ENCODE data around the gene ALPI. TPM values are rescaled to one million over a fixed set of nuclear protein-coding genes. Genes with fewer than 3 reads are reported as not detected.

The ALPI gene
- total RNA-seq, 1 experiment from 2014 or later: not detected

GRCh38 chr2:232502911-232503808 is 47.2 kb downstream of the ALPI start:
- BruUV-seq (replicated peaks): no TSS peak
- TF ChIP-seq, protein P1, sequence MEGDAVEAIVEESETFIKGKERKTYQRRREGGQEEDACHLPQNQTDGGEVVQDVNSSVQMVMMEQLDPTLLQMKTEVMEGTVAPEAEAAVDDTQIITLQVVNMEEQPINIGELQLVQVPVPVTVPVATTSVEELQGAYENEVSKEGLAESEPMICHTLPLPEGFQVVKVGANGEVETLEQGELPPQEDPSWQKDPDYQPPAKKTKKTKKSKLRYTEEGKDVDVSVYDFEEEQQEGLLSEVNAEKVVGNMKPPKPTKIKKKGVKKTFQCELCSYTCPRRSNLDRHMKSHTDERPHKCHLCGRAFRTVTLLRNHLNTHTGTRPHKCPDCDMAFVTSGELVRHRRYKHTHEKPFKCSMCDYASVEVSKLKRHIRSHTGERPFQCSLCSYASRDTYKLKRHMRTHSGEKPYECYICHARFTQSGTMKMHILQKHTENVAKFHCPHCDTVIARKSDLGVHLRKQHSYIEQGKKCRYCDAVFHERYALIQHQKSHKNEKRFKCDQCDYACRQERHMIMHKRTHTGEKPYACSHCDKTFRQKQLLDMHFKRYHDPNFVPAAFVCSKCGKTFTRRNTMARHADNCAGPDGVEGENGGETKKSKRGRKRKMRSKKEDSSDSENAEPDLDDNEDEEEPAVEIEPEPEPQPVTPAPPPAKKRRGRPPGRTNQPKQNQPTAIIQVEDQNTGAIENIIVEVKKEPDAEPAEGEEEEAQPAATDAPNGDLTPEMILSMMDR (IDR thresholded peaks at IDR 0.05; ENCODE audit: unreplicated experiment): no peak
- peak; percentile 23 for DNase-seq
- Mint-ChIP-seq H3K4me1 (ENCODE audit: low read depth, unreplicated experiment) (no peaks in the 10 kb centered on the region), H3K27ac (ENCODE audit: unreplicated experiment) (no peak overlapping the region), H3K27me3 (ENCODE audit: unreplicated experiment) (peaks cover 82% of the 10 kb centered on the region), H3K36me3 (ENCODE audit: insufficient read depth, unreplicated experiment) (no peaks in the 10 kb centered on the region), H3K9me3 (ENCODE audit: low read depth, unreplicated experiment) (no peaks in the 10 kb centered on the region), H3K4me3 (ENCODE audit: low read depth, unreplicated experiment) (peak overlapping the region; percentile 53)
- intact Hi-C loops (cut with micrococcal nuclease; ENCODE audit: unreplicated experiment): no loop called here
- CTCF ChIA-PET: interaction anchor here (0.5 kb wide), 1 partner anchor 1256 kb away, joined by 3 read pairs; no protein-coding TSS in a partner anchor

GRCh38 chr2:232503809-232504323 is 47.9 kb downstream of the ALPI start:
- peaks cover 82% of the 10 kb centered on the region for H3K27me3 Mint-ChIP-seq (ENCODE audit: unreplicated experiment)
- H3K27ac Mint-ChIP-seq (ENCODE audit: unreplicated experiment): no peak overlapping the region
- peak overlapping the region; percentile 53 for H3K4me3 Mint-ChIP-seq (ENCODE audit: low read depth, unreplicated experiment)
- CTCF ChIA-PET: interaction anchor here (0.5 to 1.0 kb wide), 2 partner anchors 11 to 1257 kb away, joined by 3 read pairs; no protein-coding TSS in a partner anchor
- intact Hi-C loops (cut with micrococcal nuclease; ENCODE audit: unreplicated experiment): no loop called here
- TF ChIP-seq, protein P1 (IDR thresholded peaks at IDR 0.05; ENCODE audit: unreplicated experiment): no peak
- DNase-seq: no peak
- H3K9me3 Mint-ChIP-seq (ENCODE audit: low read depth, unreplicated experiment): no peaks in the 10 kb centered on the region
- no TSS peak for BruUV-seq (replicated peaks)
- no peaks in the 10 kb centered on the region for H3K4me1 Mint-ChIP-seq (ENCODE audit: low read depth, unreplicated experiment)
- H3K36me3 Mint-ChIP-seq (ENCODE audit: insufficient read depth, unreplicated experiment): no peaks in the 10 kb centered on the region

GRCh38 chr2:232504438-232504837 is 48.5 kb downstream of the ALPI start:
- H3K27me3 Mint-ChIP-seq (ENCODE audit: unreplicated experiment): peaks cover 82% of the 10 kb centered on the region
- no peak overlapping the region for H3K27ac Mint-ChIP-seq (ENCODE audit: unreplicated experiment)
- no TSS peak for BruUV-seq (replicated peaks)
- H3K4me3 Mint-ChIP-seq (ENCODE audit: low read depth, unreplicated experiment): no peak overlapping the region
- no peak for DNase-seq
- H3K36me3 Mint-ChIP-seq (ENCODE audit: insufficient read depth, unreplicated experiment): no peaks in the 10 kb centered on the region
- CTCF ChIA-PET: interaction anchor here (1.0 kb wide), 1 partner anchor 10 kb away, joined by 3 read pairs; no protein-coding TSS in a partner anchor
- intact Hi-C loops (cut with micrococcal nuclease; ENCODE audit: unreplicated experiment): no loop called here
- TF ChIP-seq, protein P1 (IDR thresholded peaks at IDR 0.05; ENCODE audit: unreplicated experiment): no peak
- H3K4me1 Mint-ChIP-seq (ENCODE audit: low read depth, unreplicated experiment): no peaks in the 10 kb centered on the region
- H3K9me3 Mint-ChIP-seq (ENCODE audit: low read depth, unreplicated experiment): no peaks in the 10 kb centered on the region

DNA sequence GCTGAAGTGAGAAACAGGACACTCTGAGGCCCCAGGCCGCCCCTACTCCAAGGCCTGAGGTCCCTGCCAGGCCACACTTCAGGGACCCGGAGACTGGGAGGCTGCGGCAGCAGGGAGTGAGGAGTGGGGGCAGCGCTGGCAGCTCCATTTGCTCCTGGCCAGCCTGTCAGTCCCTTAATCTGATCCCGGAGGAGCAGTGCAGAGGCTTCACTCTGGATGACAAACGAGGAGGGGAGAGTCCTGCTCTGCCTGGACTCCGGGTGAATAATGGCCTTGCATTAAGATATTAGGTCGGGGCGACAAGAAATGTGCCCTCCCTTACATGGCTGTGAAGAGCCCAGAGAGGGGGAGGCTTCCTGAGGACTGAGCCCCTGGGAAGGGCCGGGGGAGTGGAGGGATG is 49.9 kb downstream of the ALPI start:
- Mint-ChIP-seq H3K27me3 (ENCODE audit: unreplicated experiment) (peaks cover 79% of the 10 kb centered on the region), H3K27ac (ENCODE audit: unreplicated experiment) (no peak overlapping the region)
- CTCF ChIA-PET: no interaction called here

More for the DNA sequence above, 49.9 kb downstream of the ALPI start:
- TF ChIP-seq, protein P1 (IDR thresholded peaks at IDR 0.05; ENCODE audit: unreplicated experiment): no peak
- BruUV-seq (replicated peaks): no TSS peak
- H3K4me1 Mint-ChIP-seq (ENCODE audit: low read depth, unreplicated experiment): no peaks in the 10 kb centered on the region
- intact Hi-C loops (cut with micrococcal nuclease; ENCODE audit: unreplicated experiment): no loop called here
- DNase-seq: no peak
- no peaks in the 10 kb centered on the region for H3K9me3 Mint-ChIP-seq (ENCODE audit: low read depth, unreplicated experiment)
- H3K4me3 Mint-ChIP-seq (ENCODE audit: low read depth, unreplicated experiment): no peak overlapping the region
- H3K36me3 Mint-ChIP-seq (ENCODE audit: insufficient read depth, unreplicated experiment): no peaks in the 10 kb centered on the region

All from Calu3 (cell line).